Measurements from ENCODE around the gene CREG1. TPM values are rescaled to one million over a fixed set of nuclear protein-coding genes. Genes with fewer than 3 reads are reported as not detected.

CREG1 gene
- total and polyA plus RNA-seq, 2 experiments from 2014 or later = 21.2 to 42.7 TPM

DNA sequence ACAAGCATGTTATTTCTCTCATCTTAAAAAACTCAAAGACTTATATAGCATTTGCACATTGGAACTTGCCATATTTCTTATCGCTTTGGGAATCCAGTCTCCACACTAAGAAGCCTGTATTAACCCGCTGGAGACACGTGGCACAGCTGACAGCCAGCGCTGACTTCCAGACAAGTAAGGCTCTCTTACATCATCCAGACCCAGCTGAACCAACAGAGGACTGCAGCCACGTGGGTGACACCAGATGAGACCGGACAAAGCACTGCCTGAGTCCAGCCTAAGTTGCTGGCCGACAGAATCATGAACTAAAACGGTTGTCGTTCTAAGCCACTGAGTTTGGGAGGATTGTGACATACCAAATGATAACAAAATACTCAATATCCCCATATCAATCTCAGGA is 28.9 kb downstream of the CREG1 start:
- no peaks in the 10 kb centered on the region for H3K4me1 ChIP-seq (ENCODE audit: insufficient read depth)
- no peak overlapping the region for H3K27ac ChIP-seq (ENCODE audit: low read depth)
- no peaks in the 10 kb centered on the region for H3K36me3 ChIP-seq (ENCODE audit: insufficient read depth)
- no peak overlapping the region for H3K4me2 ChIP-seq
- Mint-ChIP-seq H3K4me3 (no peak overlapping the region), H3K4me1 (peaks cover 6% of the 10 kb centered on the region), H3K9me3 (no peaks in the 10 kb centered on the region; the same call in 1 of the 3 replicates), H3K27me3 (ENCODE audit: insufficient read depth, low read depth, poor library complexity) (peaks cover 15% of the 10 kb centered on the region), H3K36me3 (ENCODE audit: low read depth) (no peaks in the 10 kb centered on the region), H3K27ac (no peak overlapping the region)
- H3K79me2 ChIP-seq (replicated peaks; ENCODE audit: insufficient read depth) = no peaks in the 10 kb centered on the region
- no peak for DNase-seq (ENCODE audit: low spot score)
- H3K27me3 ChIP-seq (ENCODE audit: insufficient read depth) = no peaks in the 10 kb centered on the region
- TF ChIP-seq ZNF114 (CRISPR knock-in tag; IDR thresholded peaks at IDR 0.05) (no peak), NANOG (IDR thresholded peaks at IDR 0.05; ENCODE audit: borderline replicate concordance) (no peak), ZNF331 (CRISPR knock-in tag; IDR thresholded peaks at IDR 0.05; ENCODE audit: low read depth) (no peak), JUNB (IDR thresholded peaks at IDR 0.05; ENCODE audit: unreplicated experiment) (no peak), CREB1 (CRISPR knock-in tag; IDR thresholded peaks at IDR 0.05; ENCODE audit: low read depth) (no peak), EZH2 (IDR thresholded peaks at IDR 0.05; ENCODE audit: low read depth, unreplicated experiment) (no peak), EZH2phosphoT487 (IDR thresholded peaks at IDR 0.05; ENCODE audit: unreplicated experiment) (no peak), POLR2AphosphoS5 (IDR thresholded peaks at IDR 0.05; ENCODE audit: low read depth) (no peak), STAT1 (IDR thresholded peaks at IDR 0.05; ENCODE audit: unreplicated experiment) (no peak)
- TF ChIP-seq, protein P1, sequence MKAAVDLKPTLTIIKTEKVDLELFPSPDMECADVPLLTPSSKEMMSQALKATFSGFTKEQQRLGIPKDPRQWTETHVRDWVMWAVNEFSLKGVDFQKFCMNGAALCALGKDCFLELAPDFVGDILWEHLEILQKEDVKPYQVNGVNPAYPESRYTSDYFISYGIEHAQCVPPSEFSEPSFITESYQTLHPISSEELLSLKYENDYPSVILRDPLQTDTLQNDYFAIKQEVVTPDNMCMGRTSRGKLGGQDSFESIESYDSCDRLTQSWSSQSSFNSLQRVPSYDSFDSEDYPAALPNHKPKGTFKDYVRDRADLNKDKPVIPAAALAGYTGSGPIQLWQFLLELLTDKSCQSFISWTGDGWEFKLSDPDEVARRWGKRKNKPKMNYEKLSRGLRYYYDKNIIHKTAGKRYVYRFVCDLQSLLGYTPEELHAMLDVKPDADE (IDR thresholded peaks at IDR 0.05) = no peak
- TF ChIP-seq, protein P2, sequence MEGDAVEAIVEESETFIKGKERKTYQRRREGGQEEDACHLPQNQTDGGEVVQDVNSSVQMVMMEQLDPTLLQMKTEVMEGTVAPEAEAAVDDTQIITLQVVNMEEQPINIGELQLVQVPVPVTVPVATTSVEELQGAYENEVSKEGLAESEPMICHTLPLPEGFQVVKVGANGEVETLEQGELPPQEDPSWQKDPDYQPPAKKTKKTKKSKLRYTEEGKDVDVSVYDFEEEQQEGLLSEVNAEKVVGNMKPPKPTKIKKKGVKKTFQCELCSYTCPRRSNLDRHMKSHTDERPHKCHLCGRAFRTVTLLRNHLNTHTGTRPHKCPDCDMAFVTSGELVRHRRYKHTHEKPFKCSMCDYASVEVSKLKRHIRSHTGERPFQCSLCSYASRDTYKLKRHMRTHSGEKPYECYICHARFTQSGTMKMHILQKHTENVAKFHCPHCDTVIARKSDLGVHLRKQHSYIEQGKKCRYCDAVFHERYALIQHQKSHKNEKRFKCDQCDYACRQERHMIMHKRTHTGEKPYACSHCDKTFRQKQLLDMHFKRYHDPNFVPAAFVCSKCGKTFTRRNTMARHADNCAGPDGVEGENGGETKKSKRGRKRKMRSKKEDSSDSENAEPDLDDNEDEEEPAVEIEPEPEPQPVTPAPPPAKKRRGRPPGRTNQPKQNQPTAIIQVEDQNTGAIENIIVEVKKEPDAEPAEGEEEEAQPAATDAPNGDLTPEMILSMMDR (conservative IDR thresholded peaks at IDR 0.05; ENCODE audit: low read depth in 2 of 2) = no peak
- TF ChIP-seq, protein P3, sequence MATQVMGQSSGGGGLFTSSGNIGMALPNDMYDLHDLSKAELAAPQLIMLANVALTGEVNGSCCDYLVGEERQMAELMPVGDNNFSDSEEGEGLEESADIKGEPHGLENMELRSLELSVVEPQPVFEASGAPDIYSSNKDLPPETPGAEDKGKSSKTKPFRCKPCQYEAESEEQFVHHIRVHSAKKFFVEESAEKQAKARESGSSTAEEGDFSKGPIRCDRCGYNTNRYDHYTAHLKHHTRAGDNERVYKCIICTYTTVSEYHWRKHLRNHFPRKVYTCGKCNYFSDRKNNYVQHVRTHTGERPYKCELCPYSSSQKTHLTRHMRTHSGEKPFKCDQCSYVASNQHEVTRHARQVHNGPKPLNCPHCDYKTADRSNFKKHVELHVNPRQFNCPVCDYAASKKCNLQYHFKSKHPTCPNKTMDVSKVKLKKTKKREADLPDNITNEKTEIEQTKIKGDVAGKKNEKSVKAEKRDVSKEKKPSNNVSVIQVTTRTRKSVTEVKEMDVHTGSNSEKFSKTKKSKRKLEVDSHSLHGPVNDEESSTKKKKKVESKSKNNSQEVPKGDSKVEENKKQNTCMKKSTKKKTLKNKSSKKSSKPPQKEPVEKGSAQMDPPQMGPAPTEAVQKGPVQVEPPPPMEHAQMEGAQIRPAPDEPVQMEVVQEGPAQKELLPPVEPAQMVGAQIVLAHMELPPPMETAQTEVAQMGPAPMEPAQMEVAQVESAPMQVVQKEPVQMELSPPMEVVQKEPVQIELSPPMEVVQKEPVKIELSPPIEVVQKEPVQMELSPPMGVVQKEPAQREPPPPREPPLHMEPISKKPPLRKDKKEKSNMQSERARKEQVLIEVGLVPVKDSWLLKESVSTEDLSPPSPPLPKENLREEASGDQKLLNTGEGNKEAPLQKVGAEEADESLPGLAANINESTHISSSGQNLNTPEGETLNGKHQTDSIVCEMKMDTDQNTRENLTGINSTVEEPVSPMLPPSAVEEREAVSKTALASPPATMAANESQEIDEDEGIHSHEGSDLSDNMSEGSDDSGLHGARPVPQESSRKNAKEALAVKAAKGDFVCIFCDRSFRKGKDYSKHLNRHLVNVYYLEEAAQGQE (IDR thresholded peaks at IDR 0.05; ENCODE audit: unreplicated experiment) = no peak
- TF ChIP-seq, protein P4, sequence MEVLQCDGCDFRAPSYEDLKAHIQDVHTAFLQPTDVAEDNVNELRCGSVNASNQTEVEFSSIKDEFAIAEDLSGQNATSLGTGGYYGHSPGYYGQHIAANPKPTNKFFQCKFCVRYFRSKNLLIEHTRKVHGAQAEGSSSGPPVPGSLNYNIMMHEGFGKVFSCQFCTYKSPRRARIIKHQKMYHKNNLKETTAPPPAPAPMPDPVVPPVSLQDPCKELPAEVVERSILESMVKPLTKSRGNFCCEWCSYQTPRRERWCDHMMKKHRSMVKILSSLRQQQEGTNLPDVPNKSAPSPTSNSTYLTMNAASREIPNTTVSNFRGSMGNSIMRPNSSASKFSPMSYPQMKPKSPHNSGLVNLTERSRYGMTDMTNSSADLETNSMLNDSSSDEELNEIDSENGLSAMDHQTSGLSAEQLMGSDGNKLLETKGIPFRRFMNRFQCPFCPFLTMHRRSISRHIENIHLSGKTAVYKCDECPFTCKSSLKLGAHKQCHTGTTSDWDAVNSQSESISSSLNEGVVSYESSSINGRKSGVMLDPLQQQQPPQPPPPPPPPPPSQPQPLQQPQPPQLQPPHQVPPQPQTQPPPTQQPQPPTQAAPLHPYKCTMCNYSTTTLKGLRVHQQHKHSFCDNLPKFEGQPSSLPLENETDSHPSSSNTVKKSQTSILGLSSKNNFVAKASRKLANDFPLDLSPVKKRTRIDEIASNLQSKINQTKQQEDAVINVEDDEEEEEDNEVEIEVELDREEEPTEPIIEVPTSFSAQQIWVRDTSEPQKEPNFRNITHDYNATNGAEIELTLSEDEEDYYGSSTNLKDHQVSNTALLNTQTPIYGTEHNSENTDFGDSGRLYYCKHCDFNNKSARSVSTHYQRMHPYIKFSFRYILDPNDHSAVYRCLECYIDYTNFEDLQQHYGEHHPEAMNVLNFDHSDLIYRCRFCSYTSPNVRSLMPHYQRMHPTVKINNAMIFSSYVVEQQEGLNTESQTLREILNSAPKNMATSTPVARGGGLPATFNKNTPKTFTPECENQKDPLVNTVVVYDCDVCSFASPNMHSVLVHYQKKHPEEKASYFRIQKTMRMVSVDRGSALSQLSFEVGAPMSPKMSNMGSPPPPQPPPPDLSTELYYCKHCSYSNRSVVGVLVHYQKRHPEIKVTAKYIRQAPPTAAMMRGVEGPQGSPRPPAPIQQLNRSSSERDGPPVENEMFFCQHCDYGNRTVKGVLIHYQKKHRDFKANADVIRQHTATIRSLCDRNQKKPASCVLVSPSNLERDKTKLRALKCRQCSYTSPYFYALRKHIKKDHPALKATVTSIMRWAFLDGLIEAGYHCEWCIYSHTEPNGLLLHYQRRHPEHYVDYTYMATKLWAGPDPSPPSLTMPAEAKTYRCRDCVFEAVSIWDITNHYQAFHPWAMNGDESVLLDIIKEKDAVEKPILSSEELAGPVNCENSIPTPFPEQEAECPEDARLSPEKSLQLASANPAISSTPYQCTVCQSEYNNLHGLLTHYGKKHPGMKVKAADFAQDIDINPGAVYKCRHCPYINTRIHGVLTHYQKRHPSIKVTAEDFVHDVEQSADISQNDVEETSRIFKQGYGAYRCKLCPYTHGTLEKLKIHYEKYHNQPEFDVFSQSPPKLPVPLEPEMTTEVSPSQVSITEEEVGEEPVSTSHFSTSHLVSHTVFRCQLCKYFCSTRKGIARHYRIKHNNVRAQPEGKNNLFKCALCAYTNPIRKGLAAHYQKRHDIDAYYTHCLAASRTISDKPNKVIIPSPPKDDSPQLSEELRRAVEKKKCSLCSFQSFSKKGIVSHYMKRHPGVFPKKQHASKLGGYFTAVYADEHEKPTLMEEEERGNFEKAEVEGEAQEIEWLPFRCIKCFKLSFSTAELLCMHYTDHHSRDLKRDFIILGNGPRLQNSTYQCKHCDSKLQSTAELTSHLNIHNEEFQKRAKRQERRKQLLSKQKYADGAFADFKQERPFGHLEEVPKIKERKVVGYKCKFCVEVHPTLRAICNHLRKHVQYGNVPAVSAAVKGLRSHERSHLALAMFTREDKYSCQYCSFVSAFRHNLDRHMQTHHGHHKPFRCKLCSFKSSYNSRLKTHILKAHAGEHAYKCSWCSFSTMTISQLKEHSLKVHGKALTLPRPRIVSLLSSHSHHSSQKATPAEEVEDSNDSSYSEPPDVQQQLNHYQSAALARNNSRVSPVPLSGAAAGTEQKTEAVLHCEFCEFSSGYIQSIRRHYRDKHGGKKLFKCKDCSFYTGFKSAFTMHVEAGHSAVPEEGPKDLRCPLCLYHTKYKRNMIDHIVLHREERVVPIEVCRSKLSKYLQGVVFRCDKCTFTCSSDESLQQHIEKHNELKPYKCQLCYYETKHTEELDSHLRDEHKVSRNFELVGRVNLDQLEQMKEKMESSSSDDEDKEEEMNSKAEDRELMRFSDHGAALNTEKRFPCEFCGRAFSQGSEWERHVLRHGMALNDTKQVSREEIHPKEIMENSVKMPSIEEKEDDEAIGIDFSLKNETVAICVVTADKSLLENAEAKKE (CRISPR knock-in tag; IDR thresholded peaks at IDR 0.05) = no peak
- H2AFZ ChIP-seq = no peak overlapping the region; the same call in 1 of the 2 replicates
- H4K20me1 ChIP-seq (replicated peaks; ENCODE audit: insufficient read depth) = no peaks in the 10 kb centered on the region
- no peaks in the 10 kb centered on the region for H3K9me2 ChIP-seq (ENCODE audit: insufficient read depth)
- no peaks in the 10 kb centered on the region for H3F3A ChIP-seq (replicated peaks; ENCODE audit: low read depth)
- ATAC-seq = no peak
- H3K4me3 ChIP-seq = no peak overlapping the region

Measured in GM23338 (cell line).